Activated T-helper 1 cell treated with anti-CD3 and anti-CD28 coated beads, Interleukin-2, amount 50 U/mL, for 16 hours (primary cell): Measurements from ENCODE around the gene SEC14L1.

Source experiments
- DNase-seq, 2 donors: peaks; one replicate each; pipeline ENCODE4 v3.0.0-alpha.2; 2020; ENCODE audit warnings: low read depth in 1 of 2, low spot score in 1 of 2

SEC14L1 gene

GRCh38 chr17:77211681-77212080, 70.9 kb downstream of the SEC14L1 start:
- DNase-seq, result no peak

GRCh38 chr17:77212081-77212832, 71.5 kb downstream of the SEC14L1 start:
- DNase-seq, result no peak

GRCh38 chr17:77212833-77213777, 72.3 kb downstream of the SEC14L1 start:
- no peak for DNase-seq

- DNase-seq, result no peak
Measured at GRCh38 chr17:77213778-77214132, 73.0 kb downstream of the SEC14L1 start.

- DNase-seq, result no peak
Measured at GRCh38 chr17:77214328-77214727, 73.6 kb downstream of the SEC14L1 start.

- no peak for DNase-seq
Measured at GRCh38 chr17:77214743-77215142, 74.0 kb downstream of the SEC14L1 start.

GRCh38 chr17:77215281-77215680, 74.5 kb downstream of the SEC14L1 start:
- DNase-seq, result no peak

- no peak for DNase-seq
Measured at GRCh38 chr17:77216486-77216885, 75.7 kb downstream of the SEC14L1 start.

- no peak for DNase-seq
Measured at GRCh38 chr17:77217123-77217522, 76.4 kb downstream of the SEC14L1 start.

GRCh38 chr17:77217566-77217965, 76.8 kb downstream of the SEC14L1 start:
- no peak for DNase-seq

GRCh38 chr17:77218902-77219301, 78.1 kb downstream of the SEC14L1 start:
- DNase-seq, result no peak

- DNase-seq, result no peak
Measured at GRCh38 chr17:77222356-77222755, 81.6 kb downstream of the SEC14L1 start.

GRCh38 chr17:77223642-77224420, 83.1 kb downstream of the SEC14L1 start:
- DNase-seq, result no peak

- DNase-seq, result no peak
Measured at GRCh38 chr17:77225265-77225664, 84.5 kb downstream of the SEC14L1 start.

- DNase-seq, result no peak
Measured at GRCh38 chr17:77227461-77228240, 86.9 kb downstream of the SEC14L1 start.

GRCh38 chr17:77228241-77228752, 87.5 kb downstream of the SEC14L1 start:
- no peak for DNase-seq

GRCh38 chr17:77228816-77229215, 88.0 kb downstream of the SEC14L1 start:
- DNase-seq, result no peak

GRCh38 chr17:77229786-77230435, 89.1 kb downstream of the SEC14L1 start:
- no peak for DNase-seq

GRCh38 chr17:77230436-77230830, 89.7 kb downstream of the SEC14L1 start:
- no peak for DNase-seq
